ENCODE results near the gene CHST6.
"Not testable (repeated sequence)": the region's sequence is repeated elsewhere in the genome, so short reads cannot be mapped to it uniquely, and the experiment has no call there.

The CHST6 gene

DNA sequence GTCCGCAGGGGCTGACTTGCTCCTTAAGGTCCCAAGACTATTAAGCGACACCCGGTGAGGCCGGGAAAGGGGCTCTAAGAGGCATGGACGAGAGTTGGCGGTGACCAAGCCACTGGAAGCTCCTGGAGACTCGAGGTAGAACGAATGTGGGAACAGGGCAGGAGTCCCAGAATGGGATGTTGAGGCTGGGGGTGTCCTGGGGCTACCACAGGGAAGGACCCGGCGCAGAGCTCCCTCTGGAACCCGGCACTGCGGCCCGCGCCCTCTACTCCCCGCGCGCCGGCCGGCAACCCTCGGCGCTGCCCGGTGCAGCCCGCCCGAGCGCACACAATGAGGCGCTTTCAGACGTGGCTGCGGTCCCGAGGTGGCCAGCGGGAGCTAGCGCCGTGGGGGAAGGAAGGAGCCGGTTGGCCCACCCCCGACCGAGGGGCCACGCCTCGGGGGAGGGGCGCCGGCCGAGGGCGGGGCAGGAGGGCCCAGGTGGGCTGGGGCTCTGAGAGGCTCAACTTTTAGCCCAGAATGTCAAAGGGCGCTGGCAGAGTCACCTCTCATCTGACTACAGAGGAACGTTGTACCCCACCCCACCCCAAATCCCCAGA, at the start of gene CHST6:
TSS of gene CHST6 (minus strand) at position 366 of the 599 bp plus-strand sequence. CDS start 15,613 bp downstream, outside the sequence.
- peak in 1 of 2 donors; percentile 45 for DNase-seq

DNA sequence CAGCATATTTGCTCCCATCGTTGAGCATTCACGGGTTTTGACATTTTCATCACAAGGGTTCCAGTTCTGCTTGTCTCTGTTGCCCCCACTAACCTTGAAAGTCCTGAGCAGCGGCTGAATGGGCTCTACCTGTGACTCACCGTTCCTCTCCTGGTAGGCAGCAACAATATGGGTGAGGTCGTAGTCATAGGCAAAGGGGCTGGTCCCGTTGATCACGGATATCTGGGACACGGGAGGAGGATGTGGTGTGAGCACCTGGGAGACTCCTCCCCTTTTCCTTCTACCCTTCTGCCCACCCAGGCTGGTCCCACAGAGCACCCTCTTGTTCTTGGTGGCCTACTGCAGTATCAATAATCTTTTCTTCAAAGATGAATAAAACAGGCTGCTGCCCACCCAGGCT, 47.2 kb upstream of the CHST6 start:
- not testable (repeated sequence) for DNase-seq

DNA sequence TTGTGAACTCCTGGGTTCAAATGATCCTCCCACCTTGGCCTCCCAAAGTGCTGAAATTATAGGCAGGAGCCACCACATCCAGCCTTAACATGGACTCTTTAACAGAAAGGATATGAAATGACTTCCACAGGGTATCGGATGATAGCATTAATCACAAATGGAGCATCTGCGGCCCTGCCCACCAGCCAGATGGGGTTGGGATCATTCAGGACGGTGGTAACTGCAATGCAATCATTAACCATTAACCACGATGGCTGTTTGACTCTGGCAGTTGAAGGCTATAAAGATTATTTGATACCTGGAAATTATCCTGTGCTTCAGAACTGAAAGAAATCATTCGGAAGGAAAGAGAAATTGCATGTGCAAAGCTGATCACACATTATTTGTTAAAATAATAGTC, 46.0 kb upstream of the CHST6 start:
- no peak for DNase-seq

DNA sequence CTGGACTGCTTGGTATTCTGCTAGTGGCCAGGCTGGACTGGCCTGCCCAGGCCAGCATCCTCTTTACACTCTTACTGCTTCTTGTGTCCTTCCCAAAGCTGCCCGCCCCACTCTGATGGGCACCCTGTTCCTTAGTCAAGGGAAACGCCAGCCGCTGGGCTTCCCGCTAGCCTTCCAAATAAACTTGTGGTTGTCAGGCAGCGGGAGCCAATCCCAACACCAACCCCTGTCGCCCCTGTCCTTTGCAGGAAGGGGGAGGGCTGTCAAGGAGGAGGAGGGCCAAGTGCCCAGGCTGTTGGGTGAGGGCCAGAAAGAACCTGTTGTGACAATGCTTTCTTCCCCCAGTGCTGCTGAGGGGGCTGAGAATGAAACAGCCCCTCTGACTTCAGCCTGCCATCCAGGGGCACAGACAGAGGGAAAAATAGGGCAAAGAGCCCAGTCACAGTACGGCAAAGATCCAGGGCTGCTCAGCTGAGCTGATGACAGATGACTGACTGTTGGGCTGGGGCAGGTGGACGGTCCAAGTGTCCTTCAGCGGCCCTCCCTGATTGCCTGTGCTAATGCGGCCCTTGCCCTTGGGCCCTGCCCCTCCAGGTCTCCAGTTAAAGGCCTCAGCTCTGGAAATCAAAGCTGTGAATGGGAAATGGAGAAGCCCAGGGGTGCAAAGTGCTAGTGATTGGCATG, 43.8 kb upstream of the CHST6 start:
- DNase-seq: not testable (repeated sequence)

DNA sequence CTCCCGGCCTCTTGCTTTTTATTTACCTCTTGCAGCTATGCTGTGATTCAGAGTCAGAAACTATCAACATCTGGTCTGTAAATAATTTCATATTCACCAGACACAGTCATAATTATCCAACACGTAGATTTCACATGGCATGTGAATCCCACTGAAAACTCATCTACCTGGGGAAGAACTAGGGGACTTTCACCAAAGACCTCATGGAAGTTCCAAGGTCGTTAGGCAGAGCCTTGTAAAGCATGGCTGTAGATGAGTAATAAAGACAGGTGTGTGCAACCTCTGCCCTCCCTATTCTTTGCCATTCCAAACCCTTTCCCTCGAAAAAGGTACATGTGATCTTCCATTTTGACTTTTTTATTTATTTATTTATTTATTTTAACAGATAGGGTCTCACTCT, 42.5 kb upstream of the CHST6 start:
- DNase-seq: no peak

DNA sequence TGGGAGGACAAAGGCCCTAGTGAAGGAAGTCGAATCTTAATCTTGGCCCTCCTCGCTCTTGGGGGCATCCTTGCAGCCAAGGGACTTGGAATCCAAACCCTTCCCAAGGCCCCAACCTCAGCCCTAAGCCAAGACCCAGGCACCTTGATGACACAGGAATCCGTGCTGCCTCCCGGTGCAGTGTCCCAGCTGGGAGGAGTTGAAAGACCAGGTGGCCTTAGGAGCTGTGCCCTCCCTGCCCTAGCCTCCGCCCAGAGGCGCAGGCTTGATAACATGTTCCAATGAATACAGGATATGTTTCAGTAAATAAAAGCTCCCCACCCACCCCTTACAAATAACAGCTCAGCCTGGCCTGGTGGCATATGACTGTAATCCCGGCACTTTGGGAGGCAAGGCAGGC, 40.7 kb upstream of the CHST6 start, which contains the start of gene CHST5:
TSS of gene CHST5 (minus strand) at position 208 of the 400 bp plus-strand sequence. CDS start 5,724 bp downstream, outside the sequence.
- DNase-seq: no peak

DNA sequence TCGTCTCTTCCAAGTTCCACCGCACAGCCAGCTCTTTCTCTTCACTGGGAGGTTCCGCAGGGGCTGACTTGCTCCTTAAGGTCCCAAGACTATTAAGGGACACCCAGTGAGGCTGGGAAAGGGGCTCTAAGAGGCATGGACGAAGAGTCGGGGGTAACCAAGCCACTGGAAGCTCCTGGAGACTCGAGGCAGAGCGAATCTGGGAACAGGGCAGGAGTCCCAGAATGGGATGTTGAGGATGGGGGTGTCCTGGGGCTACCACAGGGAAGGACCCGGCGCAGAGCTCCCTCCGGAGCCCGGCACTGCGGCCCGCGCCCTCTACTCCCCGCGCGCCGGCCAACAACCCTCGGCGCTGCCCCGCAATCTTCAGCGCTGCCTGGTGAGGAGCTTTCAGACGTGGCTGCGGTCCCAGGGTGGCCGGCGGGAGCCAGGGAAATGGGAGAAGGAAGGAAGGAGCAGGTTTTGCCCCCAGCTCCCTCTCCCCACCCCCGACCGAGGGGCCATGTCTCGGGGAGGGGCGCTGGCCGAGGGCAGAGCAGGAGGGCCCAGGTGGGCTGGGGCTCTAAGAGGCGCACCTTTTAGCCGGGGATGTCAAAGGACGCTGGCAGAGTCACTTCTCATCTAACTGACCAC, 40.1 kb upstream of the CHST6 start:
- DNase-seq: no peak

DNA sequence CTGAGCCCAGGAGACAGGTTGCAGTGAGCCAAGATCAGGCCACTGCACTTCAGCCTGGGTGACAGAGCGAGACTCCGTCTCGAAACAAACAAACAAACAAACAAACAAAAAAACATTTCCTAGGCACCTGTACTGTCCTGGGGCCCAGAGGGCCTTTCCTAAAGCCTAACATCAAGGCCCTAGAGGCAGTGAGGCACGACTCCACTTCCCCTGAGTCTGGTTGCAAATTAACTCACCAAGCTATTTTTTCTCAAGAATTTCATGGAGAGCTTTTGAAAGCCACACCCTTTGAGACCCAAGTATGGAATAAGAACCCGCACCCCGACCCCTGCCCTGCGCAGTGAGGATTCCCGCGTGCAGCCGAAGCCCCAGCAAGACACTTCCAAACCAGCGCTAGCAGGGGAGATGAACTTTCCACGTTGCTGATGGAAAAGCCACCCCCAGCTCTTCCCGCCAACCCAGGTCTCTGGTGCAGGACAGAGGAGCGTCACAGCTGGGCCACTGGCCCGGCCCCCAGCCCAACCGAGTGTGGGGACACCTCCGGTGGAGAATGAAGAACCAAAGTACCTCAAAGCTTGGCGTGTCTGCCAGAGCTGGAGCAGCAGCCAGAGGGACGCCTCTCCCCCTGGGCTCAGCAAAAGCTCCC, 39.4 kb upstream of the CHST6 start:
- no peak for DNase-seq

DNA sequence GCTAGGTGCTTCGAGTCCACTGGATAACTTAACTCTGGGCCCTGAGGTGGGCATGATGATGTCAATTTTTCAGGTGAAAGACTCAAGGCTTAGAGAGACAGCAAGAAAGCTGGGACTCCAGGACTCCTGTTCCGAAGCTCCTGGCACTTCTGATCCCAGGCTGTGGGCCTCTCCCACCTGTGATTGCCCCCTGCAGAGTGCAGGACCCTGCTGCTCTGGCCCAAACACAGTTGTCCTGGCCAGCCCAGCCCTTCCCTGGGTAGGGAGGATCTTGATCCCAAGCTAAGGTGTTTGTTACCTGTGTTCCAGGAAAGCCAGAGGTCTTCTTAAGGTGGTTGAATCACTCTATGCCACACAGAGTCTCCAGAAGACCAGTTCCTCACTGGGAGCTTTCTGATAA, 37.5 kb upstream of the CHST6 start:
- DNase-seq: no peak

DNA sequence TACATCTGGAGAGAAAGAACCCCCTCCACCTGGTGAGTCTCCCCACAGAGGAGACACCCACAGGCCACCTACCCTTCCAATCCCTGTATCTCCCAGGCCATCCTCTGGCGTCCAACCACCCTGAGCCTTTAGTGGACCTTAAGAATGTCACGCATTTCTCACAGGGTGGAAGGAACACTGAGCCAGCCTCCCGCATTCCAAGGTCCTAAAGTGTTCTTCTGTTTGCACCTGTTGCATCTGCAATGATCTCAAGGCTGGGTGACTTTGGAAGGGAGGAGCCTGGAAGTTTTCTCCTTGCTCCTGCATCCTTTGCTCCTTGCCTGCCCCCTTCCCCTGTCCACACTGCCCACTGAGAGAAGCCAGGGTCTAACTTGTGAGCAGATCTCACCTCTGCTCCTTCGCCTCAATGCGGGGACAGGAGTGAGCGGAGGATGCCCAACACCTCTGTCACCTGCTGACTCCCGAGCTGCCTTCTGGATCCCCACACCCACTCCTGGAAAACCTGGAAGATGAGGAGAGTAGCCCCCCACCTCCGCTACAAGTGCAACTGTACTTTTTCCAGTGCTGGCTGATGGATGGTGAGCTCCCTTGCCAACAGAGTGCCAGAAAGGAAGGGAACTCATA, 37.0 kb upstream of the CHST6 start:
- DNase-seq: no peak

DNA sequence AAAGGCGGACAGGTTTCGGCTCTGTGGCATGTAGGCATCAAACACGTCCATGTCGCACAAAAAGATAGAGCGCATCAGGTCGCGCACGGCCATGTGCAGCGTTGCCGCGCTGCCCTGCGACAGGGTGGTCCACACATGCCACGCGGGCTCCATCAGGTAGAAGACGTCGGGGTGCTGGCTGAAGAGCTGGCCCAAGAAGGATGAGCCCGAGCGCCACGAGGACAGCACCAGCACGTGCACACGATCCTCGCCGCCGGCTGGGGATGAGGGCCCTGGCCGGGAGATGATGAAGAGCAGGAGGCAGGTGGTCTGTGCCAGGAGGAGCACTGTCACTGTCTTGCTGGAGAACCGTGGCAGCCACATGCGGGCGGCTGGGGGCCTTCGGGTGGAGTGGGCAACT, 34.7 kb upstream of the CHST6 start:
- no peak for DNase-seq

DNA sequence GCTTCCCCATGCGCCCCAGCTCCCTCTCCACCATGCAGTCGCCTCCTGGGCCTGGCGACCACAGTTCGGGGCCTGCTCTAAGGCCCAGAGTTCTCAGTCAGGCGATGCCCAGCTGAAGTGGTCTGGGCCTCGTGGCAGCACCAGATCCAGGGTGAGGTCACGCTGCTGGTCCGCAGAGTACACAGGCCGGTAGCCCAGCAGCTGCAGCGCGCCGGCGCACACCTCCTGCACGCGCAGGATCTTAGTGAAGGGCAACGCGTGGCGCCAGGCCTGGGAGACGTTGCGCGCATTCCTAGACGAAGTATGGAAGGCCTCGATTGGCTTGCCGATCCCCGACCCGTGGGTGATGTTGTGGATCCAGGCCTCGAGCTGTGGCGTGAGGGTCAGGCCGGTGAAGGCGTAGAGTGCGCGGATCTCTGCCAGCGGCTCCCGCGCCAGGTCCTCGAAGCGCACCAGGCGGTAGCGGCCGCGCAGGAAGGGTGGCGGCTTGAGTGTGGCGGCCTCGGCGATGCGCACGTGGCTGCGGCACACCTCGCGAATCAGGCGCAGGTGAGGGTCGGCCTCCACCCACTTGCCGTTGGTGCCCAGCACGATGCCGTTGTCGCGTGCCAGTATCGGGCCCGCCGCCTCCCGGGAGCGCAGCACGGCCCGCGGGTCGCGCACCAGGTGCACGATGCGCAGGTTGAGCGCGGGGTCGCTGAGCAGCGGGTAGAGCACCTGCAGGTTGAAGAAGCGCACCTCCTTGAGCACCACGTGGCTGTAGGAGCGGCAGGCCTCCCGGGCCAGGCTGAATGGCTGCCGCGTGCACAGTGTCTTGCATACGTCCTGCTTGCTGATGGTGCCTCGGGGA, 34.0 kb upstream of the CHST6 start:
- DNase-seq: no peak

DNA sequence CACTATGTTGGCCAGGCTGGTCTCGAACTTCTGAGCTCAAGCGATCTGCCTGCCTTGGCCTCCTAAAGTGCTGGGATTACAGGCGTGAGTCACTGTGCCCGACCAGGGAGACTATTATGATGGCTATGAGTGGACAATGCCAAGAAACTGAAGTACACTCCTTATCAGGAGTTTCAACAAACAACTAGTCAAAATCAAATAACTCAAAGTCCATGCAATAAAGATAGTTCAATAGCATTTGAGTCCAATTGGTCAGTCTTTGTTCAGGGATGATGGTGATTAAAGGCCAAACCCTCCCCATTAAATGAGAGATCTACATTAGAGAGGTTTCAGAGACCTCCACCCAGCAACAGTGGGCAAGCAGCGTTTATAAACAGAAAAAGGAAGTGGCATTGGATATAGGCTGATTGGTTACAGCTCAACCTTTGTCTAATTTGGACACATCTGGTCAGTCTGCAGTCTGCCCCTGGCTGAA, 32.6 kb upstream of the CHST6 start:
- DNase-seq: no peak

DNA sequence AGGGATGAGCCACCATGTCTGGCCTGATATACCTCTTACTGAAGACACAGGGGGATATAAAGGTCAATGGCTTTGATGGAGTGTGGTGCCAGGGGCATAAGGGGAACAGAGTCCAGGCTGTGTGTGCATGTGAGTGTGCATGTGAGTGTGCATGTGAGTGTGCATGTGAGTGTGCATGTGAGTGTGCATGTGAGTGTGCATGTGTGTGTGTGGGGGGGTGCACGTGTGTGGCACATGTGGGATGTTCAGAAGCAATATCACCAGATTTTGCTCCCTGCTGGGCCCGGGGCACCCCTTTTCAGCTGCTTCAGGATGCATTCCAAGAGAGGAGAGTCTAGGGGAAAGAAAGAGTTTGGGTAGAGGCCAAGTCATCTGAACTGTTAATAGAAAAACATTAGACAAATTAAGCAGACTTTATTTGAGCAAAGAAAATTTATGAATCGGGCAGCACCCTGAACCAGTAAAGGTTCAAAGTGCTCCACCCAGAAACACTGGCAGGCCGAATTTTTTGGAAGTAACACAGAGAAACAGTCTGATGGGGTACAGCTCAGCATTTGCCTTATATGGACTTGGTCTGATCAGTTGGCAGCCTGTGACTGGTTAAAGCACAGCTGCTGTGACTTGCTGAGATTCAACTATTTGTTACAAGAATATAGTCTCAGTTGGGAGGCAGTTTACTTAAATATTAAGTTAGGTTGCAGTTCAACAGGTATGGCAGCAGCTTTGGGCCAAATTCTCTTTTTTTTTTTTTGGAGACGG, 31.0 kb upstream of the CHST6 start:
- DNase-seq: no peak

DNA sequence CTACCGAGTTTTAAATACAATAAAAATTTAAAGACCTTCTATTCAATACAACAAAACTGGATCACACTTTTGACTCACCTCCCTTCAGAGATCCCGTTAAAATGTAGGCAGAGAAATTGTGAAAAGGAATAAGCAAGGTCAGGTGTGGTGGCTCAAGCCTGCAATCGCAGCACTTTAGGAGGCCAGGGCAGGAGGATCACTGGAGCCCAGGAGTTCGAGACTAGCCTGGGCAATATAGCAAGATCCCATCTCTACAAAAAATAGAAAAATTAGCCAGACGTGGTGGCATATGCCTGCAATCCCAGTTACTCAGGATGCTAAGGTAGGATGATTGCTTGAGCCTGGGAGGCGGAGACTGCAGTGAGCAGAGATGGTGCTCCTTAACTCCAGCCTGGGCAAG, 23.9 kb upstream of the CHST6 start:
- DNase-seq: no peak

DNA sequence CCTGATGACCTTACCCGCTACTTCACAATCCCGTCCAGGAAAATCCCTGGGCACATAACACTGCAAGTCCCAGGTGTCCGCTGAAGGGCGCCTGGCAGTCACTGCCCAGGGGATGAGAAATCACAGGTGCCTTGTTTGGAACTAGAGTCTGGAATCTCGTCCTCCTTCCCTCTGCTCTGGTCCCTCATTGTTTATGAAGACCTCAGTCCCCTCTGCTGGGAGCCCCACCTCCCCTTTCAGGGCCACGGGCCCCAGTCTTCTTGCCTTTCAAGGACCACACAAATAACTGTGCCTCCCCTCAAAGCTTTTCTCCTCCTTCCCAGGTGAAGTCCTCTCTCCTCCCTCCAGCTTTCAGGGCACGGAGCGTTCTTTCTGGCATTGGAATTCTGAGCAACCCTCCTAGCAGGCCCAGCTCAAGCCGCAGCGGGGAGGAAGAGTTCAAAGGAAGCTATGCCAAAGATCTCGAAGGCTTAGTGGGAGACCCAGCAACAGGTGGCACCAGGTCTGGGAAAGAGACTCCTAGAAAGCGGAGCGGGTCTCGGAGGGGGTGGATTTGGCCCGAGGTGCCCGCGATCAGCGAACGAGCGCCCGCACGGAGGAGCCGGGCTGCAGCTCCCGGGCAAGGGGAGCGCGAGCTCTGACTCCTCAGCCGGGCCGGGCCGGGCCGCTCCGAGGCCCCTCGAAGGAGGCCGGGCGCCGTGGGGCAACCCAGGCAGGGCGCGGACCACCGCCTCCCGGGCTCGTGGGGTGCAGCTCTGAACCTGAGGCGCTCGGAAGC, 21.1 kb upstream of the CHST6 start:
- peak; percentile 31 to 42 for DNase-seq

DNA sequence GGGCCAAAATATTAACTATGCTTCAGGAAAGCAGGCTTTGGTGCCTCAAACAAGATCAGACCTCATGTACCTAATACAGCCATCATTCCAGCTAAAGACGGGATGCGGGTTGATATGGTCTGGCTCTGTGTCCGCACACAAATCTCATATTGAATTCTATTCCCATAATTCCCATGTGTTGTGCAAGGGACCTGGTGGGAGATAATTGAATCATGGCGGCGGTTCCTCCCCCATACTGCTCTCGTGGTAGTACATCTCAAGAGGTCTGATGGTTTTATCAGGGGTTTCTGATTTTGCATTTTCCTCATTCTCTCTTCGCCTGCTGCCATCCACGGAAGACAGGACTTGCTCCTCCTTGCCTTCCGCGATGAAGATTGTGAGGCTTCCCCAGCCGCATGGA, 19.1 kb upstream of the CHST6 start:
- no peak for DNase-seq

DNA sequence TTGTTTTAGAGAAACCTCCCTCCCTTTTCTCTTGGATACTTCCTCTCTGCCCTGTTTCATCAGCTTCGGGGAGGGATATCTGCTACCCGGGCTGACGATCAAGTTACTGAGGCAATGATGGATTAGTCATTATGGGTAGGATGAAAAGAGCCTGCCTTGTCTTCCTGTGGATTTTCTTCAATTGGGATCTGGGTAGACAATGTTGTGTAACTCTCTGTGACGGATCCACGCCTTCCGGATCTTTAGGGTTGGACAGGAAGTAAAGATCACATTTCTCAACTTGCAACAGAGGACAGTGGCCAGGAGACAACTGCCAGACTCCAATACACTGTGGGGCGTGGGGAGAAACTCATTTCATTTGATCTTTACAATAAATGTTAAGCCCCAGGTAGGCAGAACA, 11.3 kb upstream of the CHST6 start:
- no peak for DNase-seq

DNA sequence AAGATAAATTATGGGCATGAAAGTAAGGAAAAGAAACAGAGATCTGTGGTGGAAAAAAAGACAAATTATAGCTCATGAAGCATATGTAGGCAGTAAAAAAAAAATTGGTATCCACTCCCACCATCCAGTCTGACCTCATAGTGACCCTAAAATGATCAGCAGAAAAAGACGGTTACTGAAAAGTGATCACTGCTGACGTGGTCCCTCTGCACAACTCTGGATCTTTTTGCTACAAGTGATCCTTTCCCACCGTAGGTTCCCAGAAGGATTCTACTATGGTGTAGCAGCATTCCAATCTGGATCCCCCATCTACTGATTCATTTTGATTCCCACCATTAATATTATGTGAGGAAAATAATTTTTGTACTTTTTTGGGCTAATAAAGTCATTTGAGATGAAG, 10.9 kb upstream of the CHST6 start:
- DNase-seq: no peak

DNA sequence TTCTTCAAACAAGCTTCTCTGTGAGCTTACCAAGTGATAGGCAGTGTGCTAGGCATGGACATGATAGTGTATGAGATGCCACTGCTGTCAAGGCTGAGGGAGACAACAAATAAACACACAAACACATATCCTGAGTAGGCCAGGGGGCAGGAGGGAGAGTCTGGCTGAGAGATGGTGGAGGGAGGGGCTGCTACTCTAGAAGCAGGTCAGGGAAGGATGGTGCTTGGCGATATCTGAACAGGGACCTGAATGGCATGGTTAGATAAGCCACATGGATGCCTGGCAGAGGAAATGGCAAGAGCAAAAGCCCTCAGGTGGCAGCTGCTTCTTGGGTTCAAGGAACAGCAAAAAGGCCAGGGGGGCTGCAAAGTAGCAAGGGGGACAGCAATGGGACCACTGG, 8.6 kb upstream of the CHST6 start:
- DNase-seq: no peak
